HG02571 (cell line): ENCODE results near the gene TEX26.

ENCODE experiments used
- ATAC-seq: cut with Tn5 transposase; IDR thresholded peaks from one replicate; pipeline ENCODE4 v1.9.1; 2021; ENCODE audit warnings: mild to moderate bottlenecking, moderate library complexity; ENCODE audit not compliant: unreplicated experiment

Gene TEX26

DNA sequence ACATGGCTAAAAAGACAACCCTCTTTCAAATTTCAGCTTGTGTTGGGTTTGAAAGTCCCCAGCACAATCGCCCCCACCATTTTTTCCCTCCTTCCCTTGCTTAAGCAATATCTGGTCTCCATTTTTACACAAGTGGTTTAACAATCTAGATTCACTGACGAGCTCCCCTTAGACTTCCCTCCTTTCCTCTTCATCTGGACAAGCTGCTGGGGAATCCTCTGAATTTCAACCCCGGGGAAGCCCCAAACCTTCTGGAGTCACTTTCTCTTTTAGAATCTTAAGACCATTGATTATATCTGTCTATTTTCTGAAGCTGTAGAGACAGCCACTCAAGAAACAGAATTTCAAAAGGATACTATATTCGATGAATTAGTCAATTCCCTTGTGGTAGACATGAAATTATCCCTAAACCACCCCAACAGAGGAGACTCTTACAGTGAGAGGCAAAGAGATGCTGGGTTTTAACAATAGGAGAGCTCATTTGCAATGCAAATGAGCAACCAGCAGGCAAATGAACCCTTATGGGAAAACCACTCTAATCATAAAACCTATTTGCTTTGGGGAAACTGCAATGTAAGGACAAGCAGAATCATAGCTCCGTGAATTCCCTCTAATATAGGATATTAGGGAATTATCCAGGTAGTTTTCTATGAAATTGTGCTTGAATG is 78.9 kb downstream of the TEX26 start:
- ATAC-seq = no peak

DNA sequence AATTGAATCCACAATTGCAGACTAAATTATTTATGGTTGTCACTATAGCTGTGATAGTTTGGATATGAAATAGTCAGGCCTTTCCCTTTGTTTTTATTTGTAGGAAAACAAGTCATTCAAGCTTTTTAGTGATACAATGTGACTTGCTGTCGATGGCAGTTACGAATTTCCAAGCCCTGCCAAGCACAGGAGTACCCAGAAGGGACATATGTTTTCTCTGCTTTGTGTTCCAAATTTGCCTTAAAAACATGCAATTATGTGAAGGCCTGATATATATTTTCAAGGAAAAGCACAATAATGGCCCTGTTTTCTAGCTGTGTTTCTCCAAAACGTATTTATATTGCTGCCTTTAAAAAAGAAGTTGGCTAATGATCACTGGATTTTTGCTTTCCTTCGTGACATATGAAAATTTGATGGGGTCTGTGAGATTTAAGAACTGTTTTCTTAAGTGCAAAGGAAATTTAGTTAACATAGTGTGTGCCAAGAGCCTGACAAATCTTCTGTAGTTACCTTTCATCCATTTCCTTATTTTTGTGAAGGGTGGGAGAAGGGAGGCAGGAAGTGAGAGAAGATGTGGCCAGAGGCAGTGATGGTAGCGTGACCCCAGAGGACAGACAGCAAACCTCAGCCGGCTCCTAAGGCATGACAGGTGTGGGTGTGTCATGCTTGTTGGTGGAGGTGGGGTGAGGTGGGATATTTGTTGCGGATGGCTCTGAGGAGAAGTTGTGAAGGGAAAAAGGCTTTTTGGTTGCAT is 79.6 kb downstream of the TEX26 start:
- no peak for ATAC-seq

DNA sequence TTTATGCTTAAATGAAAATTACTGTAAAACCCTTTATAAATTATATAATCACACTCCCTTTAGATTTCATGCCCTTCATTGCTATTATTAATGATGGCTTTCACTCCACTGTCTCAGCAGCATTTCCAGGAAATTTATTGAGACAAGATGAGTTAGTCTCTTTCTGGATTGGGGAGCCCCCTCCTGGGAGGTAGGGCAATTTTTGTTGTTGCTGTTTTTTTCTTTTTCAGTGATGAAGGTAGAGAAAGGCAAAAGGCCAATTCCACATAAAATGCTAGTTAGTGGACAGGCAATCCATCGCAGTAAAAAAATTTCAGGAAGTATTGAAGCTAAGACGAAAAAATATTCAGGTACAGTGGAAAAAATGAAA is 80.2 kb downstream of the TEX26 start:
- ATAC-seq = no peak

DNA sequence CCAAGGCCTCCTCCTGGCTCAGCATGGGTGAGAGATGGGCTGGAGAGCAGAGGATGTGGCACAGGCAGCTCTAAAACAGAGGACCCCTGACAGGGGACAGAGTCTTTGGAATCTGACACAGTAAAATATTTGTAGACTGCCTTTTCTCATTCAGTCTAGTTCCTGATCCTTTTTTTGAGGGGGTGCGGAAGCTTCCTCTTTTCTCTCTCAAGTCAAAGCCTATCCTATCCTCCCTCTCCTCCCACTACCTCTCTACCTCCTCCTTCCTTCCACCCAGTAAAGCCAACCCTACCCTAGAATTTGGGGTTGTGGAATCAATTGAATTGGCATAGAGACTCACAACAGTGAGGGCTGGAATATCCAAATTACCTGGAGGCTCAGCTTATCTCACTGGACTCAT is 82.0 kb downstream of the TEX26 start:
- ATAC-seq = no peak

DNA sequence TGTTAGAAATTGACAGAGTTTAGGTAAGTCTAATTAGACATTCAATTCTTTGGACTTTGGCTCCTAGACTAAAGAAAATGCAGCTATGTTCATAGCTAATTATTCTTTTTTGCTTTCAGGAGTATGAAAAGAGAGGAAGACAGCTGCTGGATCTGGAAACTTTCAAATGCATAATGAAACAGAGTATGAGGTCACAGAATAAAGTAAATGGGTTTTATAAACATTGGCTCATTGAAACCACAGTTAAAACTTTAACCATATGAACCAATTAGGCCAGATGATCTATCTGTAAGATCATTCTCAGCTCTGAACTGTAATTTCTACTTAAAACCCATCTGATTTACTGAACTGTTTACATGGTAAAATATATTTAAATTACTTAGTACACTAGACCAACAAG is 82.7 kb downstream of the TEX26 start:
- no peak for ATAC-seq

- ATAC-seq = no peak
These were observed 84.2 kb downstream of the TEX26 start for GRCh38 chr13:31016342-31017325.

- no peak for ATAC-seq
These were observed 86.1 kb downstream of the TEX26 start for GRCh38 chr13:31018511-31018910.

GRCh38 chr13:31020996-31021395 is 88.5 kb downstream of the TEX26 start:
- ATAC-seq = no peak

GRCh38 chr13:31022288-31022895 is 89.9 kb downstream of the TEX26 start:
- ATAC-seq = no peak

GRCh38 chr13:31022928-31023530 is 90.6 kb downstream of the TEX26 start:
- no peak for ATAC-seq
